GM12878 (cell line): ENCODE measurements around the gene P2RX6. TPM values are rescaled to one million over a fixed set of nuclear protein-coding genes. Genes with fewer than 3 reads are reported as not detected.

ENCODE experiments used
- ATAC-seq: fragments of 200-7000 bp; cut with Tn5 transposase; 3 replicates; pipeline ENCODE4 v1.9.1; 2020; ENCODE audit warnings: mild to moderate bottlenecking, moderate library complexity
- BruUV-seq: library from RNA; stranded (reverse); fragments of 400-500 nt; replicated peaks from 2 replicates; lab custom pipeline; 2021; lab: Mats Ljungman, UMichigan
- CTCF ChIA-PET: fragments of 300-600 bp; sonication (Branson Sonifier 250); formaldehyde crosslinking; extraction: SDS; loops from one replicate; lab custom pipeline; 2021; ENCODE audit warnings: inconsistent platforms; lab: Yijun Ruan, JAX
- POLR2A ChIA-PET: fragments of 350-600 bp; formaldehyde crosslinking; extraction: SDS; loops from one replicate; lab custom pipeline; 2021; ENCODE audit warnings: inconsistent platforms; lab: Charles Lee
- RAD21 ChIA-PET: fragments of 300-600 bp; sonication (Branson Sonifier 250); formaldehyde crosslinking; loops from one replicate; lab custom pipeline; 2023; ENCODE audit warnings: antibody characterized with exemption; ENCODE audit not compliant: unreplicated experiment; lab: Charles Lee
- SMC1A ChIA-PET: fragments of 300-600 bp; sonication (Branson Sonifier 250); formaldehyde crosslinking; loops from one replicate; lab custom pipeline; 2023; ENCODE audit not compliant: unreplicated experiment, uncharacterized antibody; lab: Charles Lee
- DNase-seq: peaks from one replicate; pipeline ENCODE4 v3.0.0-alpha.2; 2011; ENCODE audit warnings: low read depth, low spot score
- FAIRE-seq: peaks from 3 replicates; lab custom pipeline; 2011; peaks lifted over from hg19 to GRCh38; lab: Jason Lieb, UNC
- H2AFZ ChIP-seq: 2 replicates; pipeline ENCODE4 v1.6.0; 2011; ENCODE audit warnings: low read depth, low read length, control low read depth; ENCODE audit not compliant: control insufficient read depth
- H3K27ac ChIP-seq: 2 replicates; pipeline ENCODE4 v1.5.1; 2011; ENCODE audit warnings: control low read depth; ENCODE audit not compliant: control insufficient read depth, insufficient read depth
- H3K27me3 ChIP-seq, 2 experiments: replicated peaks in 1 of 2; 2 replicates each; pipeline versions ENCODE4 v1.6.0 to v1.6.1; 2011; ENCODE audit warnings: low read length in 1 of 2; ENCODE audit not compliant: control insufficient read depth in 2 of 2, insufficient read depth in 2 of 2
- H3K36me3 ChIP-seq, 2 experiments: 2 replicates each; pipeline ENCODE4 v1.5.1; 2011; ENCODE audit warnings: low read length in 1 of 2; ENCODE audit not compliant: control insufficient read depth in 2 of 2, insufficient read depth in 2 of 2
- H3K4me1 ChIP-seq: 2 replicates; pipeline ENCODE4 v1.6.1; 2011; ENCODE audit warnings: mild to moderate bottlenecking, low read length, moderate library complexity, mixed read lengths; ENCODE audit not compliant: control insufficient read depth, insufficient read depth
- H3K4me2 ChIP-seq: 2 replicates; pipeline ENCODE4 v1.6.0; 2011; ENCODE audit warnings: control low read depth; ENCODE audit not compliant: control insufficient read depth, insufficient read depth
- H3K4me3 ChIP-seq: fragments of 200-600 bp; sonication (generic); 2 replicates; pipeline ENCODE4 v1.5.1; 2016
- H3K79me2 ChIP-seq: 2 replicates; pipeline ENCODE4 v1.6.0; 2011; ENCODE audit warnings: low read length; ENCODE audit not compliant: control insufficient read depth, insufficient read depth
- H3K9ac ChIP-seq: 2 replicates; pipeline ENCODE4 v1.8.0; 2011; ENCODE audit warnings: low read length, control low read depth, mixed read lengths; ENCODE audit not compliant: control insufficient read depth, insufficient read depth
- H3K9me3 ChIP-seq: replicated peaks from 3 replicates; pipeline ENCODE4 v1.5.1; 2011; ENCODE audit warnings: mild to moderate bottlenecking, low read length; ENCODE audit not compliant: control insufficient read depth, insufficient read depth
- H4K20me1 ChIP-seq: 2 replicates; pipeline ENCODE4 v1.6.0; 2011; ENCODE audit not compliant: control insufficient read depth, insufficient read depth
- ASH2L ChIP-seq: fragments of 300-600, 200-600 bp; sonication (generic); IDR thresholded peaks from 2 replicates; pipeline ENCODE4 v1.6.1; 2017; ENCODE audit warnings: low read depth, mild to moderate bottlenecking, borderline replicate concordance
- ATF3 ChIP-seq: IDR thresholded peaks from 2 replicates; pipeline ENCODE4 v1.6.1; 2011; ENCODE audit warnings: low read depth, mild to moderate bottlenecking, low read length, moderate library complexity, borderline replicate concordance; ENCODE audit errors: extremely low read depth
- EZH2 ChIP-seq: IDR thresholded peaks from 2 replicates; pipeline ENCODE4 v1.6.1; 2012; ENCODE audit warnings: low read depth, mild to moderate bottlenecking, control low read depth, inconsistent platforms, low read length, borderline replicate concordance; ENCODE audit not compliant: control insufficient read depth
- FOS ChIP-seq: IDR thresholded peaks from 3 replicates; pipeline ENCODE4 v1.6.1; 2011; ENCODE audit warnings: borderline replicate concordance; ENCODE audit not compliant: insufficient read length; ENCODE audit errors: extremely low read depth
- MEF2A ChIP-seq: IDR thresholded peaks from 2 replicates; pipeline ENCODE4 v1.6.1; 2011; ENCODE audit warnings: low read depth, mild to moderate bottlenecking, low read length, moderate library complexity; ENCODE audit not compliant: insufficient read depth
- POLR2AphosphoS5 ChIP-seq: IDR thresholded peaks from 2 replicates; pipeline ENCODE4 v1.6.1; 2011; ENCODE audit warnings: mild to moderate bottlenecking, low read length, inconsistent platforms
- PRDM15 ChIP-seq: fragments of 450-650 bp; formaldehyde crosslinking; IDR thresholded peaks from 2 replicates; pipeline ENCODE4 v1.4.0; 2020; ENCODE audit warnings: mild to moderate bottlenecking, moderate library complexity
- whole genome bisulfite sequencing: methylation state at CpG from one replicate; pipeline ENCODE4 v1.1.6; 2016; ENCODE audit warnings: low lambda C conversion rate; ENCODE audit not compliant: insufficient replicate concordance, insufficient coverage; ENCODE audit errors: missing lambda C conversion rate; 5-methylcytosine and 5-hydroxymethylcytosine counted together
- in situ Hi-C: fragments of 300-500 bp; cut with MboI; formaldehyde crosslinking; loops from 9 replicates; pipeline ENCODE4 v1.14.3; 2018; ENCODE audit warnings: mixed read lengths
- intact Hi-C: fragments of 100-400 bp; cut with micrococcal nuclease; formaldehyde crosslinking; loops from one replicate; pipeline ENCODE4 v1.14.2; 2022; ENCODE audit not compliant: unreplicated experiment
- polyA plus RNA-seq, 11 experiments: library from polyadenylated mRNA; depleted of rRNA in 4 of 11; unstranded in 6 of 11; stranded (reverse) in 5 of 11; fragments of >200 nt; fragmentation: Nextera tagmentation in 4 of 11; fragmentation: Illumina TruSeq in 1 of 11; extraction: Ambion mirVana in 4 of 11; extraction: Trizol in 1 of 11; gene quantifications; 1 replicate in 1 of 11; 2 replicates in 10 of 11; pipeline versions ENCODE4 v1.2.1 to v1.2.3, GENCODE V29; 2011 to 2016; ENCODE audit warnings: inconsistent platforms in 2 of 11, missing spikeins in 2 of 11, low read depth in 1 of 11
- total RNA-seq, 4 experiments: library from RNA; depleted of rRNA in 3 of 4; stranded (reverse); fragments of >200 nt in 3 of 4; fragmentation: Illumina TruSeq in 1 of 4; extraction: Trizol in 1 of 4; gene quantifications; 2 replicates each; pipeline versions ENCODE4 v1.2.1 to v1.2.3, GENCODE V29; 2013 to 2021
- TF ChIP-seq, protein P1 (sequence below): fragments of 450-650 bp; conservative IDR thresholded peaks from 2 replicates; pipeline ENCODE4 v1.6.1; 2017; ENCODE audit warnings: mild to moderate bottlenecking, moderate library complexity

P2RX6 gene
- total and polyA plus RNA-seq, 10 of the 15 experiments (the other 5 are each of a cell fraction or from before 2014, with no cell fraction given), result 0.03 to 0.21 (median 0.07) TPM; not detected in 5

DNA sequence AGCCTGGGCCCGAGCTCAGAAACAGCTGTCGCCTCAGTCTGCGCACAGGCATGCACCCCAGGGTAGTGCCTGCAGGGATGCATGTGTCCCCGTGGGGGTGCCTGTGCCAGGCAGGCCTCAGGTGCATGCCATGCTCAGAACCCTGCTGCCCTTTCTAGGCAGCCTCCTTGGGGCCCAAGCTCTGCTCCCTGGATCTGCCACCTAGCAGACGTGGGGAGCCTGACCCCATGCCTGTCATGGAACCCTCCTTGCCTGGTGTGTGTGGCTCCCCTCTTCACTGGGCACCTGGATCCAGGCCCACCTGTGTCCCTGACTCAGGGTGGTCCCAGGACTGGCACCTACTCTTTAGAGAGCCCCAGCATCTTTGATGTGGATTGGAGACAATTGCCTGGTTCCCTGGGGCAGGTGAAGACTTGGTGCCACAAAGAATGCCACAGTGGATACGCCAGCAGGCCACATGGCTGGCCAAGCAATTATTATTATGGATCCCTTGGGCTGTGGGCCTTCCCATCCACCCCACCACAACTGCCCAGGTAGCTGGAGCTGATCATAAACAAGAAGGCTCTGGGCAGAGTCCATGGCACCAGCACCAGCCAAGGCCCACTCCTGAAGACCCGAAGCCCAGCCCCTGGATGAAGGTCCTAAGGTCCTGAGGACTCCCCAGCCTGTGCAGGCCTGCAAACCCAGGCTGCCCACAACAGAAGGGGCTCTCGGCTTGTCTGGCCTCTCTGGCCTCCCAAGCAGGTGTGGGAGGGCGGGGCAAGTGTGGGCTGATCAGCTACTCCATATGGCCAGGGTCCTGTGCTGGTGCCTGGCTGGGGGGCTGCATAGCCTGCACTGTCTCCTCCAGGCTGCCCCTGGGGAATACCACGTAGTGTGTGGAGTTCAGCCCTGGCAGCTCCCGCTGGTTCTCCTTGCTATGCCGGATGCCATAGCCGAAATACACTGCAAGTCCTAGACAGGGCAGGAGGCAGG lies 13.6 kb downstream of the P2RX6 start:
- no TSS peak for BruUV-seq
- SMC1A ChIA-PET, result no interaction called here
- H3K9ac ChIP-seq, result no peak overlapping the region

DNA sequence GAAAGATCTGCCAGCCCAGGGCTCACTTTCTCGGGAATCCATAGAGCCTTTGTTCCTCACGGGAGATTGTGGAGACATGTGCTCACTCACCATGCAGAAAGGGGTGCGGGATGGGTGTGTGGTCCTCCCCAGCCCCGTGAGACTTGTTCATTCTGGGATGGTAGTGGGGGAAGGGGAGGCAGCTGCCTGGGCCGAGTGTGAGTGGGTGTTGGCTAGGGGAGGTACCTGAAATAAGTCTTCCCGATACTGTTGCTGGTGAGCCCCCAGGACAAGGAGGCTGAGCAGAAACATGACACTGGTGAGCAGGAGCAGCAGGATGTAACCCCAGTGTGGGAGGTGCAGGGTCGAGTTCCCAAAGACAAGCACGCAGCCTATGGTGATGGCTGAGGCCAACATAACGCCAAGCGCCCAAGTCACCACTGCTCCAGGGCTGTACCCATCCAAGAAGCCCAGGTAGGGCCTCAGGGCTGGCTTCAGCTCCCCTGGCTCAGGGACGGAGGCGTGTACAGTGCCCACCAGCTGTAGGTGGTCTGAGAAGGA lies 14.6 kb downstream of the P2RX6 start:
- FAIRE-seq (no peak), DNase-seq (no peak), ATAC-seq (no peak)
- Histone ChIP-seq H3K4me2 (no peak overlapping the region), H4K20me1 (no peaks in the 10 kb centered on the region), H3K79me2 (no peaks in the 10 kb centered on the region), H3K9ac (no peak overlapping the region), H2AFZ (no peak overlapping the region), H3K27ac (no peak overlapping the region), H3K4me3 (no peak overlapping the region), H3K9me3 (no peaks in the 10 kb centered on the region), H3K36me3 (no peaks in the 10 kb centered on the region), H3K4me1 (peaks cover 14% of the 10 kb centered on the region), H3K27me3 (no peaks in the 10 kb centered on the region; a peak in 1 of 4 replicates)
- 28% methylated on average over 12 of the region's 12 CpGs for WGBS
- intact Hi-C loops, result no loop called here
- SMC1A ChIA-PET, result interaction anchor here (0.5 kb wide), 1 partner anchor 12 kb away, joined by 3 read pairs; no protein-coding TSS in a partner anchor
- in situ Hi-C loops, result no loop called here
- no peak for TF ChIP-seq EZH2
- TF ChIP-seq PRDM15, result no peak
- no peak for TF ChIP-seq ATF3
- TF ChIP-seq, protein P1, sequence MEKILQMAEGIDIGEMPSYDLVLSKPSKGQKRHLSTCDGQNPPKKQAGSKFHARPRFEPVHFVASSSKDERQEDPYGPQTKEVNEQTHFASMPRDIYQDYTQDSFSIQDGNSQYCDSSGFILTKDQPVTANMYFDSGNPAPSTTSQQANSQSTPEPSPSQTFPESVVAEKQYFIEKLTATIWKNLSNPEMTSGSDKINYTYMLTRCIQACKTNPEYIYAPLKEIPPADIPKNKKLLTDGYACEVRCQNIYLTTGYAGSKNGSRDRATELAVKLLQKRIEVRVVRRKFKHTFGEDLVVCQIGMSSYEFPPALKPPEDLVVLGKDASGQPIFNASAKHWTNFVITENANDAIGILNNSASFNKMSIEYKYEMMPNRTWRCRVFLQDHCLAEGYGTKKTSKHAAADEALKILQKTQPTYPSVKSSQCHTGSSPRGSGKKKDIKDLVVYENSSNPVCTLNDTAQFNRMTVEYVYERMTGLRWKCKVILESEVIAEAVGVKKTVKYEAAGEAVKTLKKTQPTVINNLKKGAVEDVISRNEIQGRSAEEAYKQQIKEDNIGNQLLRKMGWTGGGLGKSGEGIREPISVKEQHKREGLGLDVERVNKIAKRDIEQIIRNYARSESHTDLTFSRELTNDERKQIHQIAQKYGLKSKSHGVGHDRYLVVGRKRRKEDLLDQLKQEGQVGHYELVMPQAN, result no peak
- no peak for TF ChIP-seq MEF2A
- BruUV-seq, result no TSS peak
- POLR2A ChIA-PET, result no interaction called here
- CTCF ChIA-PET, result no interaction called here
- RAD21 ChIA-PET, result no interaction called here

More for the DNA sequence above, 13.6 kb downstream of the P2RX6 start:
- no peak overlapping the region for H2AFZ ChIP-seq
- peaks cover 11% of the 10 kb centered on the region for H3K4me1 ChIP-seq
- ChIA-PET RAD21 (no interaction called here), CTCF (no interaction called here), POLR2A (no interaction called here)
- ATAC-seq, result no peak
- H3K9me3 ChIP-seq, result no peaks in the 10 kb centered on the region
- WGBS, result 28% methylated on average over 13 of the region's 13 CpGs
- intact Hi-C loops (no loop called here), in situ Hi-C loops (no loop called here)
- no peak for DNase-seq
- no peak for FAIRE-seq
- no peak overlapping the region for H3K27ac ChIP-seq
- no peaks in the 10 kb centered on the region for H3K36me3 ChIP-seq
- H3K79me2 ChIP-seq, result no peaks in the 10 kb centered on the region
- H3K4me3 ChIP-seq, result no peak overlapping the region
- H3K27me3 ChIP-seq, result no peaks in the 10 kb centered on the region; a peak in 1 of 4 replicates
- TF ChIP-seq POLR2AphosphoS5, result no peak
- TF ChIP-seq FOS, result no peak
- no peak for TF ChIP-seq ASH2L
- H3K4me2 ChIP-seq, result no peak overlapping the region
- no peaks in the 10 kb centered on the region for H4K20me1 ChIP-seq
